ENCODE data around the gene CHST14.

- TF ChIP-seq, protein P1, sequence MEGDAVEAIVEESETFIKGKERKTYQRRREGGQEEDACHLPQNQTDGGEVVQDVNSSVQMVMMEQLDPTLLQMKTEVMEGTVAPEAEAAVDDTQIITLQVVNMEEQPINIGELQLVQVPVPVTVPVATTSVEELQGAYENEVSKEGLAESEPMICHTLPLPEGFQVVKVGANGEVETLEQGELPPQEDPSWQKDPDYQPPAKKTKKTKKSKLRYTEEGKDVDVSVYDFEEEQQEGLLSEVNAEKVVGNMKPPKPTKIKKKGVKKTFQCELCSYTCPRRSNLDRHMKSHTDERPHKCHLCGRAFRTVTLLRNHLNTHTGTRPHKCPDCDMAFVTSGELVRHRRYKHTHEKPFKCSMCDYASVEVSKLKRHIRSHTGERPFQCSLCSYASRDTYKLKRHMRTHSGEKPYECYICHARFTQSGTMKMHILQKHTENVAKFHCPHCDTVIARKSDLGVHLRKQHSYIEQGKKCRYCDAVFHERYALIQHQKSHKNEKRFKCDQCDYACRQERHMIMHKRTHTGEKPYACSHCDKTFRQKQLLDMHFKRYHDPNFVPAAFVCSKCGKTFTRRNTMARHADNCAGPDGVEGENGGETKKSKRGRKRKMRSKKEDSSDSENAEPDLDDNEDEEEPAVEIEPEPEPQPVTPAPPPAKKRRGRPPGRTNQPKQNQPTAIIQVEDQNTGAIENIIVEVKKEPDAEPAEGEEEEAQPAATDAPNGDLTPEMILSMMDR (IDR thresholded peaks at IDR 0.05): no peak
- no peak for TF ChIP-seq ZFX (IDR thresholded peaks at IDR 0.05; ENCODE audit: borderline replicate concordance)
These were observed 31.3 kb upstream of the CHST14 start for GRCh38 chr15:40439461-40439959.

Data from 22Rv1 (cell line).